HG03378 (cell line): Measurements from ENCODE around the gene MPV17L2.
"Not testable (repeated sequence)": the region's sequence is repeated elsewhere in the genome, so short reads cannot be mapped to it uniquely, and the experiment has no call there.

Source experiments
- ATAC-seq: cut with Tn5 transposase; IDR thresholded peaks from one replicate; pipeline ENCODE4 v1.9.1; 2021; ENCODE audit warnings: mild to moderate bottlenecking, moderate library complexity; ENCODE audit not compliant: unreplicated experiment

The MPV17L2 gene

GRCh38 chr19:18190278-18190677, 2.7 kb upstream of the MPV17L2 start:
- no peak for ATAC-seq

- ATAC-seq = no peak
Measured at GRCh38 chr19:18191640-18192062, 1.4 kb upstream of the MPV17L2 start.

- ATAC-seq = no peak
Measured at GRCh38 chr19:18193388-18194180, 566 bp downstream of the MPV17L2 start.

- no peak for ATAC-seq
Measured at GRCh38 chr19:18194181-18194530, 1.1 kb downstream of the MPV17L2 start.

- ATAC-seq = no peak
Measured at GRCh38 chr19:18194554-18195238, 1.7 kb downstream of the MPV17L2 start.

GRCh38 chr19:18196511-18196845, 3.5 kb downstream of the MPV17L2 start:
- no peak for ATAC-seq

- ATAC-seq = no peak
Measured at GRCh38 chr19:18197306-18197705, 4.3 kb downstream of the MPV17L2 start.

GRCh38 chr19:18197941-18198340, 4.9 kb downstream of the MPV17L2 start:
- no peak for ATAC-seq

GRCh38 chr19:18198374-18198773, 5.4 kb downstream of the MPV17L2 start:
- no peak for ATAC-seq

- ATAC-seq = no peak
Measured at GRCh38 chr19:18202397-18202777, 9.4 kb downstream of the MPV17L2 start.

GRCh38 chr19:18202778-18203407, 9.9 kb downstream of the MPV17L2 start:
- ATAC-seq = no peak

GRCh38 chr19:18203408-18203862, 10.4 kb downstream of the MPV17L2 start:
- peak; percentile 0 for ATAC-seq

- ATAC-seq = peak; percentile 86
Measured at GRCh38 chr19:18203863-18204393, 10.9 kb downstream of the MPV17L2 start, which contains the start of gene RAB3A. Gene RAB3A (minus strand): TSS chr19:18204042. CDS start chr19:18202740, 1,302 bp downstream.

- ATAC-seq = peak; percentile 15
Measured at GRCh38 chr19:18204394-18205199, 11.6 kb downstream of the MPV17L2 start.

GRCh38 chr19:18205200-18205892, 12.3 kb downstream of the MPV17L2 start:
- ATAC-seq = no peak

- ATAC-seq = no peak
Measured at GRCh38 chr19:18206018-18206417, 13.0 kb downstream of the MPV17L2 start.

- ATAC-seq = no peak
Measured at GRCh38 chr19:18208098-18208951, 15.3 kb downstream of the MPV17L2 start.

GRCh38 chr19:18209912-18210311, 16.9 kb downstream of the MPV17L2 start:
- not testable (repeated sequence) for ATAC-seq

GRCh38 chr19:18211683-18212082, 18.7 kb downstream of the MPV17L2 start:
- ATAC-seq = no peak
